Mesendoderm (in vitro differentiated cells): Measurements from ENCODE around the gene CHRM5.
A peak's percentile ranks its signal among the peaks of the same experiment; 100 is the strongest.
"Not testable (repeated sequence)": the region's sequence is repeated elsewhere in the genome, so short reads cannot be mapped to it uniquely, and the experiment has no call there.

ENCODE experiments used
- DNase-seq: peaks from one replicate; pipeline ENCODE4 v3.0.0; 2013
- H2AK5ac ChIP-seq: 2 replicates; pipeline ENCODE4 v1.6.1; 2013; ENCODE audit warnings: low read length, inconsistent platforms
- H2BK120ac ChIP-seq: 2 replicates; pipeline ENCODE4 v1.6.1; 2013; ENCODE audit warnings: low read depth, mild to moderate bottlenecking, low read length, moderate library complexity, mixed read lengths
- H2BK15ac ChIP-seq: replicated peaks from 2 replicates; pipeline ENCODE4 v1.6.1; 2013; ENCODE audit warnings: low read depth, mild to moderate bottlenecking, moderate library complexity
- H2BK5ac ChIP-seq: 2 replicates; pipeline ENCODE4 v1.6.1; 2013; ENCODE audit warnings: low read length, inconsistent platforms
- H3K18ac ChIP-seq: 2 replicates; pipeline ENCODE4 v1.6.1; 2013; ENCODE audit warnings: mild to moderate bottlenecking, low read length, mixed read lengths
- H3K23ac ChIP-seq: one replicate; pipeline ENCODE4 v1.6.1; 2013; ENCODE audit warnings: low read length
- H3K27ac ChIP-seq: 2 replicates; pipeline ENCODE4 v1.5.1; 2013; ENCODE audit warnings: low read depth, mild to moderate bottlenecking, inconsistent platforms, low read length, moderate library complexity
- H3K27me3 ChIP-seq: 2 replicates; pipeline ENCODE4 v1.6.1; 2013; ENCODE audit warnings: low read length, control low read depth, mild to moderate bottlenecking, inconsistent platforms; ENCODE audit not compliant: insufficient read depth, poor library complexity
- H3K36me3 ChIP-seq: 2 replicates; pipeline ENCODE4 v1.6.1; 2013; ENCODE audit warnings: low read length, inconsistent platforms; ENCODE audit not compliant: control insufficient read depth, insufficient read depth
- H3K4ac ChIP-seq: one replicate; pipeline ENCODE4 v1.6.1; 2013; ENCODE audit warnings: low read depth, mild to moderate bottlenecking, low read length, moderate library complexity
- H3K4me1 ChIP-seq: 2 replicates; pipeline ENCODE4 v1.6.1; 2013; ENCODE audit warnings: low read depth, low read length, inconsistent platforms; ENCODE audit not compliant: control insufficient read depth
- H3K4me2 ChIP-seq: 2 replicates; pipeline ENCODE4 v1.6.1; 2013; ENCODE audit warnings: low read length
- H3K4me3 ChIP-seq: 2 replicates; pipeline ENCODE4 v1.5.1; 2013; ENCODE audit warnings: mild to moderate bottlenecking, low read length
- H3K56ac ChIP-seq: one replicate; pipeline ENCODE4 v1.6.1; 2013; ENCODE audit warnings: low read length
- H3K79me1 ChIP-seq: 2 replicates; pipeline ENCODE4 v1.6.1; 2013; ENCODE audit warnings: low read length, inconsistent platforms
- H3K79me2 ChIP-seq: 2 replicates; pipeline ENCODE4 v1.6.1; 2013; ENCODE audit warnings: mild to moderate bottlenecking, low read length; ENCODE audit not compliant: control insufficient read depth, insufficient read depth
- H3K9ac ChIP-seq: 2 replicates; pipeline ENCODE4 v1.6.1; 2013; ENCODE audit warnings: low read length, inconsistent platforms
- H4K5ac ChIP-seq: one replicate; pipeline ENCODE4 v1.6.1; 2013; ENCODE audit warnings: low read length
- H4K8ac ChIP-seq: one replicate; pipeline ENCODE4 v1.6.1; 2013; ENCODE audit warnings: low read depth, mild to moderate bottlenecking, control low read depth, low read length, moderate library complexity
- WGBS: extraction: QIAGEN DNeasy Blood & Tissue Kit; methylation state at CpG from one replicate; pipeline ENCODE4 v1.1.7; 2013; ENCODE audit warnings: low lambda C conversion rate, missing lambda C conversion rate; ENCODE audit not compliant: insufficient coverage; ENCODE audit errors: extremely low coverage; 5-methylcytosine and 5-hydroxymethylcytosine counted together

Gene CHRM5

GRCh38 chr15:34043813-34044212 is 75.5 kb downstream of the CHRM5 start:
- H3K4ac ChIP-seq, result no peak overlapping the region
- no peak overlapping the region for H3K18ac ChIP-seq
- H3K36me3 ChIP-seq, result no peaks in the 10 kb centered on the region
- no peaks in the 10 kb centered on the region for H3K27me3 ChIP-seq
- no peak overlapping the region for H3K27ac ChIP-seq
- H2AK5ac ChIP-seq, result no peak overlapping the region
- no peak overlapping the region for H4K5ac ChIP-seq
- no CpG with 5 or more reads among the region's 2 CpGs for WGBS
- H4K8ac ChIP-seq, result no peak overlapping the region
- H3K79me1 ChIP-seq, result no peaks in the 10 kb centered on the region
- no peak overlapping the region for H3K9ac ChIP-seq
- no peak for DNase-seq
- no peak overlapping the region for H3K56ac ChIP-seq
- no peaks in the 10 kb centered on the region for H3K4me1 ChIP-seq
- H3K4me3 ChIP-seq, result no peak overlapping the region
- no peak overlapping the region for H2BK120ac ChIP-seq
- H3K4me2 ChIP-seq, result no peak overlapping the region
- no peak overlapping the region for H3K23ac ChIP-seq
- H2BK5ac ChIP-seq, result no peak overlapping the region
- no peaks in the 10 kb centered on the region for H3K79me2 ChIP-seq
- H2BK15ac ChIP-seq, result no peak overlapping the region

GRCh38 chr15:34046471-34047145 is 78.3 kb downstream of the CHRM5 start:
- no peak overlapping the region for H3K4ac ChIP-seq
- no peaks in the 10 kb centered on the region for H3K4me1 ChIP-seq
- no peak overlapping the region for H3K4me2 ChIP-seq
- H3K56ac ChIP-seq, result no peak overlapping the region
- H3K27me3 ChIP-seq, result no peaks in the 10 kb centered on the region
- WGBS, result no CpG with 5 or more reads among the region's 16 CpGs
- no peak overlapping the region for H3K23ac ChIP-seq
- no peaks in the 10 kb centered on the region for H3K79me2 ChIP-seq
- no peaks in the 10 kb centered on the region for H3K36me3 ChIP-seq
- no peak overlapping the region for H3K18ac ChIP-seq
- no peak overlapping the region for H2BK15ac ChIP-seq
- H3K9ac ChIP-seq, result no peak overlapping the region
- H2BK5ac ChIP-seq, result no peak overlapping the region
- H3K4me3 ChIP-seq, result no peak overlapping the region
- H4K5ac ChIP-seq, result no peak overlapping the region
- no peak for DNase-seq
- no peak overlapping the region for H2BK120ac ChIP-seq
- H2AK5ac ChIP-seq, result no peak overlapping the region
- no peak overlapping the region for H4K8ac ChIP-seq
- H3K27ac ChIP-seq, result no peak overlapping the region
- no peaks in the 10 kb centered on the region for H3K79me1 ChIP-seq

- Histone ChIP-seq H3K36me3 (no peaks in the 10 kb centered on the region), H3K27ac (no peak overlapping the region), H2BK15ac (no peak overlapping the region), H2BK5ac (no peak overlapping the region), H3K4me1 (no peaks in the 10 kb centered on the region), H3K27me3 (no peaks in the 10 kb centered on the region), H3K23ac (no peak overlapping the region), H4K5ac (no peak overlapping the region), H2BK120ac (no peak overlapping the region), H3K18ac (no peak overlapping the region), H3K9ac (no peak overlapping the region), H3K4ac (no peak overlapping the region), H2AK5ac (no peak overlapping the region), H3K4me3 (no peak overlapping the region), H4K8ac (no peak overlapping the region), H3K56ac (no peak overlapping the region), H3K4me2 (no peak overlapping the region), H3K79me2 (no peaks in the 10 kb centered on the region), H3K79me1 (no peaks in the 10 kb centered on the region)
- WGBS, result no CpG with 5 or more reads among the region's 10 CpGs
- no peak for DNase-seq
Measured at GRCh38 chr15:34047893-34048775, 79.8 kb downstream of the CHRM5 start.

GRCh38 chr15:34049112-34049511 is 80.8 kb downstream of the CHRM5 start:
- Histone ChIP-seq H3K4me3 (no peak overlapping the region), H3K23ac (no peak overlapping the region), H3K27me3 (no peaks in the 10 kb centered on the region), H3K27ac (no peak overlapping the region), H3K4me2 (no peak overlapping the region), H4K8ac (no peak overlapping the region), H2BK5ac (no peak overlapping the region), H4K5ac (no peak overlapping the region), H3K9ac (no peak overlapping the region), H3K4ac (no peak overlapping the region), H2BK120ac (no peak overlapping the region), H3K56ac (no peak overlapping the region), H3K18ac (no peak overlapping the region), H3K79me2 (no peaks in the 10 kb centered on the region), H3K79me1 (no peaks in the 10 kb centered on the region), H2AK5ac (no peak overlapping the region), H3K36me3 (no peaks in the 10 kb centered on the region), H2BK15ac (no peak overlapping the region), H3K4me1 (no peaks in the 10 kb centered on the region)
- no CpG with 5 or more reads among the region's 2 CpGs for WGBS
- DNase-seq, result peak; percentile 54

- not testable (repeated sequence) for H4K5ac ChIP-seq, H3K79me1 ChIP-seq, H3K56ac ChIP-seq, H2AK5ac ChIP-seq, H3K4me1 ChIP-seq, H3K79me2 ChIP-seq, H2BK15ac ChIP-seq, H3K18ac ChIP-seq, DNase-seq, H4K8ac ChIP-seq, H3K4me2 ChIP-seq, H2BK120ac ChIP-seq, H3K23ac ChIP-seq, H3K27me3 ChIP-seq, H3K9ac ChIP-seq, H2BK5ac ChIP-seq, H3K36me3 ChIP-seq, H3K4ac ChIP-seq, H3K27ac ChIP-seq, H3K4me3 ChIP-seq
- WGBS, result no CpG with 5 or more reads among the region's 1 CpG
Measured at GRCh38 chr15:34050385-34050784, 82.1 kb downstream of the CHRM5 start.
